HepG2 (cell line): Measurements from ENCODE around the gene DOCK1. TPM values are rescaled to one million over a fixed set of nuclear protein-coding genes. Genes with fewer than 3 reads are reported as not detected.

Experiments used
- ATAC-seq: fragments of 200-7000 bp; cut with Tn5 transposase; 3 replicates; pipeline ENCODE4 v1.9.1; 2020; ENCODE audit warnings: mild to moderate bottlenecking, moderate library complexity
- BruUV-seq: library from RNA; stranded (reverse); fragments of 400-500 nt; replicated peaks from 2 replicates; lab custom pipeline; 2021; lab: Mats Ljungman, UMichigan
- CTCF ChIA-PET: fragments of 300-600 bp; formaldehyde crosslinking; extraction: SDS; loops from one replicate; lab custom pipeline; 2021; ENCODE audit warnings: low total read pairs, inconsistent platforms, low intra/inter-chr PET ratio; lab: Yijun Ruan, JAX
- POLR2A ChIA-PET: fragments of 350-600 bp; sonication (Branson Sonifier 250); formaldehyde crosslinking; loops from one replicate; lab custom pipeline; 2020; ENCODE audit warnings: antibody characterized with exemption, inconsistent platforms; lab: Yijun Ruan, JAX
- DNase-seq: peaks from one replicate; pipeline ENCODE4 v3.0.0-alpha.2; 2015; ENCODE audit warnings: low spot score
- FAIRE-seq: peaks from 3 replicates; lab custom pipeline; 2011; peaks lifted over from hg19 to GRCh38; lab: Jason Lieb, UNC
- H2AFZ ChIP-seq: one replicate; pipeline ENCODE4 v1.6.1; 2011; ENCODE audit warnings: low read length, inconsistent platforms
- H3K27ac ChIP-seq: fragments of 300-600 bp; 3 replicates; pipeline ENCODE4 v1.8.0; 2011; ENCODE audit warnings: mixed run types, mild to moderate bottlenecking, mixed read lengths, low read length, inconsistent platforms; ENCODE audit not compliant: insufficient read depth; ENCODE audit errors: extremely low read length
- H3K27me3 ChIP-seq, 2 experiments: fragments of 200-600 bp in 1 of 2; 2 replicates in 1 of 2; 3 replicates in 1 of 2; pipeline versions ENCODE4 v1.6.0 to v1.8.0; 2011; ENCODE audit warnings: low read length in 2 of 2, mild to moderate bottlenecking in 2 of 2, moderate library complexity in 2 of 2, inconsistent platforms in 1 of 2; ENCODE audit not compliant: insufficient read depth in 2 of 2, control insufficient read depth in 1 of 2
- H3K36me3 ChIP-seq, 2 experiments: fragments of 200-600 bp in 1 of 2; replicated peaks in 1 of 2; 2 replicates in 1 of 2; 3 replicates in 1 of 2; pipeline versions ENCODE4 v1.5.1 to v1.8.0; 2011; ENCODE audit warnings: low read length in 2 of 2, inconsistent platforms in 1 of 2; ENCODE audit not compliant: insufficient read depth in 2 of 2, control insufficient read depth in 1 of 2
- H3K4me1 ChIP-seq: 2 replicates; pipeline ENCODE4 v1.5.1; 2012; ENCODE audit warnings: low read length, inconsistent platforms; ENCODE audit not compliant: insufficient read depth
- H3K4me2 ChIP-seq: 2 replicates; pipeline ENCODE4 v1.6.0; 2011; ENCODE audit warnings: low read depth, low read length, inconsistent platforms
- H3K4me3 ChIP-seq, 3 experiments: fragments of 200-600 bp in 1 of 3; sonication (generic), shearing (Covaris generic) in 1 of 3; replicated peaks in 1 of 3; 2 replicates each; pipeline ENCODE4 v1.5.1; 2011 to 2016; ENCODE audit warnings: low read length in 3 of 3, inconsistent platforms in 2 of 3, low read depth in 2 of 3, mild to moderate bottlenecking in 2 of 3, control low read depth in 1 of 3, mixed read lengths in 1 of 3; ENCODE audit not compliant: insufficient read depth in 1 of 3
- H3K79me2 ChIP-seq: one replicate; pipeline ENCODE4 v1.6.1; 2011; ENCODE audit warnings: low read length, inconsistent platforms; ENCODE audit not compliant: insufficient read depth
- H3K9ac ChIP-seq: 2 replicates; pipeline ENCODE4 v1.6.0; 2011; ENCODE audit warnings: mild to moderate bottlenecking, low read depth, low read length, inconsistent platforms; ENCODE audit not compliant: insufficient read depth
- H3K9me3 ChIP-seq: 2 replicates; pipeline ENCODE4 v1.5.1; 2012; ENCODE audit warnings: mild to moderate bottlenecking, low read length
- H4K20me1 ChIP-seq: 2 replicates; pipeline ENCODE4 v1.6.0; 2011; ENCODE audit warnings: inconsistent platforms, mild to moderate bottlenecking, low read length, moderate library complexity; ENCODE audit not compliant: insufficient read depth
- CREM ChIP-seq, 2 experiments: sonication (generic) in 1 of 2; formaldehyde crosslinking in 1 of 2; IDR thresholded peaks; 2 replicates each; pipeline versions ENCODE4 v1.4.0 to v1.6.1; 2016 to 2020; ENCODE audit warnings: antibody characterized with exemption in 1 of 2, mild to moderate bottlenecking in 1 of 2, missing genetic modification reagents in 1 of 2
- DDIT3 ChIP-seq: sonication (generic); formaldehyde crosslinking; IDR thresholded peaks from 2 replicates; pipeline ENCODE4 v1.4.0; 2020; ENCODE audit warnings: mild to moderate bottlenecking, missing genetic modification reagents
- RXRB ChIP-seq: IDR thresholded peaks from 2 replicates; pipeline ENCODE4 v1.6.1; 2016; ENCODE audit warnings: borderline replicate concordance, missing genetic modification reagents, missing compliant biosample characterization
- TBP ChIP-seq: sonication (generic); formaldehyde crosslinking; IDR thresholded peaks from 2 replicates; pipeline ENCODE4 v1.5.0; 2020; ENCODE audit warnings: missing genetic modification reagents
- ZBTB25 ChIP-seq: IDR thresholded peaks from 2 replicates; pipeline ENCODE4 v1.6.1; 2018; ENCODE audit warnings: missing genetic modification reagents
- ZNF691 ChIP-seq: sonication (generic); formaldehyde crosslinking; IDR thresholded peaks from 2 replicates; pipeline ENCODE4 v1.4.0; 2020; ENCODE audit warnings: missing genetic modification reagents, low read depth, mild to moderate bottlenecking, borderline replicate concordance
- WGBS: methylation state at CpG from one replicate; pipeline ENCODE4 v1.1.6; 2017; ENCODE audit warnings: low lambda C conversion rate; 5-methylcytosine and 5-hydroxymethylcytosine counted together
- in situ Hi-C: cut with HindIII; loops from 2 replicates; pipeline ENCODE4 v1.10.0; 2017; ENCODE audit warnings: low pct_unique_long_range_greater_than_20kb; ENCODE audit not compliant: extremely low pct_ligation_motif_present
- intact Hi-C: fragments of 100-400 bp; cut with micrococcal nuclease; formaldehyde crosslinking; loops from one replicate; pipeline ENCODE4 v1.10.0; 2022; ENCODE audit not compliant: unreplicated experiment
- polyA plus RNA-seq, 8 experiments: library from polyadenylated mRNA; depleted of rRNA in 3 of 8; stranded (reverse) in 7 of 8; unstranded in 1 of 8; fragments of >200 nt; fragmentation: Illumina TruSeq in 4 of 8; extraction: Trizol in 4 of 8; gene quantifications; 2 replicates each; pipeline versions ENCODE4 v1.2.1 to v1.2.3, GENCODE V29; 2011 to 2016; ENCODE audit warnings: low read depth in 4 of 8, missing spikeins in 1 of 8, mixed read lengths in 1 of 8; ENCODE audit not compliant: insufficient read depth in 1 of 8
- total RNA-seq, 5 experiments: library from RNA; depleted of rRNA; stranded (reverse); fragments of >200 nt; fragmentation: Illumina TruSeq; extraction: Trizol; gene quantifications; 2 replicates each; pipeline ENCODE4 v1.2.3, GENCODE V29; 2016; ENCODE audit warnings: low read depth in 1 of 5

The DOCK1 gene
- total and polyA plus RNA-seq, 2 of the 13 experiments (the other 11 are each of a cell fraction or from before 2014, with no cell fraction given): 8.3 to 25.5 TPM

- intact Hi-C loops (no loop called here), in situ Hi-C loops (no loop called here)
- CTCF ChIA-PET: no interaction called here
- ATAC-seq (no peak), FAIRE-seq (no peak), DNase-seq (no peak)
- Histone ChIP-seq H3K27me3 (no peaks in the 10 kb centered on the region), H3K36me3 (peaks cover 5 to 9% of the 10 kb centered on the region in 2 experiments; a peak in 4 of 5 replicates), H4K20me1 (no peaks in the 10 kb centered on the region), H3K4me3 (no peak overlapping the region), H3K4me2 (no peak overlapping the region), H3K79me2 (no peaks in the 10 kb centered on the region), H3K4me1 (no peaks in the 10 kb centered on the region), H3K9ac (no peak overlapping the region), H3K9me3 (no peaks in the 10 kb centered on the region), H2AFZ (no peak overlapping the region), H3K27ac (no peak overlapping the region)
- WGBS: 92% methylated on average over 11 of the region's 11 CpGs
- POLR2A ChIA-PET: no interaction called here
- no TSS peak for BruUV-seq
- no peak for TF ChIP-seq CREM (IDR thresholded peaks at IDR 0.05)
- TF ChIP-seq CREM (CRISPR knock-in tag; IDR thresholded peaks at IDR 0.05): no peak
- no peak for TF ChIP-seq ZNF691 (CRISPR knock-in tag)
- no peak for TF ChIP-seq RXRB (CRISPR knock-in tag)
- TF ChIP-seq TBP: no peak
- no peak for TF ChIP-seq ZBTB25 (CRISPR knock-in tag)
- TF ChIP-seq DDIT3 (CRISPR knock-in tag): no peak
These were observed 354.1 kb downstream of the DOCK1 start for GRCh38 chr10:127259347-127259746.
